Progenitor cell of endocrine pancreas (in vitro differentiated cells): ENCODE results near the gene FOXD2. TPM values are rescaled to one million over a fixed set of nuclear protein-coding genes. Genes with fewer than 3 reads are reported as not detected.

Experiments
- DNase-seq: peaks from one replicate; pipeline ENCODE4 v3.0.0; 2021; ENCODE audit warnings: low spot score; ENCODE audit not compliant: unreplicated experiment
- H3K27ac Mint-ChIP-seq: 2 replicates; pipeline ENCODE4 v1.8.0; 2021; ENCODE audit warnings: mild to moderate bottlenecking, moderate library complexity, mixed read lengths
- H3K27me3 Mint-ChIP-seq: 2 replicates; pipeline ENCODE4 v1.8.0; 2021; ENCODE audit warnings: mixed read lengths
- H3K36me3 Mint-ChIP-seq: 2 replicates; pipeline ENCODE4 v1.8.0; 2022; ENCODE audit warnings: mixed read lengths; ENCODE audit not compliant: insufficient read depth
- H3K4me1 Mint-ChIP-seq: 2 replicates; pipeline ENCODE4 v1.8.0; 2021; ENCODE audit warnings: low read depth, mixed read lengths
- H3K4me3 Mint-ChIP-seq: 2 replicates; pipeline ENCODE4 v1.8.0; 2021; ENCODE audit warnings: low read depth, mild to moderate bottlenecking, moderate library complexity, mixed read lengths
- H3K9me3 Mint-ChIP-seq: 2 replicates; pipeline ENCODE4 v1.8.0; 2021; ENCODE audit warnings: low read depth, mixed read lengths
- CTCF ChIP-seq: fragments of 200-600 bp; sonication (generic); IDR thresholded peaks from one replicate; pipeline ENCODE4 v1.5.0; 2021; ENCODE audit warnings: antibody characterized with exemption, mild to moderate bottlenecking; ENCODE audit not compliant: unreplicated experiment
- total RNA-seq: library from RNA; stranded (reverse); gene quantifications from 2 replicates; pipeline ENCODE4 v1.2.1, GENCODE V29; 2021

The FOXD2 gene
- total RNA-seq, 1 donor from 2014 or later = 0.05 TPM

- no peak overlapping the region for H3K27ac Mint-ChIP-seq
- H3K4me3 Mint-ChIP-seq = no peak overlapping the region
- H3K36me3 Mint-ChIP-seq = no peaks in the 10 kb centered on the region
- TF ChIP-seq CTCF = no peak
- DNase-seq = no peak
- H3K9me3 Mint-ChIP-seq = no peaks in the 10 kb centered on the region
- H3K4me1 Mint-ChIP-seq = no peaks in the 10 kb centered on the region
- peaks cover 79% of the 10 kb centered on the region for H3K27me3 Mint-ChIP-seq
Measured at GRCh38 chr1:47459253-47459788, 21.5 kb downstream of the FOXD2 start.

DNA sequence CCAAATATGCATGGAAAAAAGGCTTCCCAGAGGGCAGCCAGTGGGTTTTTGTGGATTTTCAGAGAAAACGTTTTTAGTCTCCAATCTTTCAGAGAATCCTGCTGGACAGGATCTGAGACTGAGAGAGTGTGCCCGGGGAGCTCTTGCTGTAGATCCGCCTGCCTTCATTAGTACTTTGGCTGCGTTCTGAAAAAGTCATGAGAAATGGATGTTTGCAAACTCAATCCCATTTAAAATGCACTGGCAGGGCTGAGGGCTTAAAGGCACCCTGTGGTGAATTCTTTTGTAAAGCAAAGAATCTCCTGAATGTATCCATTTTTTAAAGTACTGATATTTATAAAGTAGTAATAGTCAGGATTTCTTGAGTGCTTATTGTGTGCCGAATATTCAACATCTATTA lies 22.2 kb downstream of the FOXD2 start:
- H3K4me1 Mint-ChIP-seq = no peaks in the 10 kb centered on the region
- H3K4me3 Mint-ChIP-seq = no peak overlapping the region
- peaks cover 75% of the 10 kb centered on the region for H3K27me3 Mint-ChIP-seq
- DNase-seq = no peak
- no peak for TF ChIP-seq CTCF
- no peak overlapping the region for H3K27ac Mint-ChIP-seq
- no peaks in the 10 kb centered on the region for H3K36me3 Mint-ChIP-seq
- H3K9me3 Mint-ChIP-seq = no peaks in the 10 kb centered on the region

DNA sequence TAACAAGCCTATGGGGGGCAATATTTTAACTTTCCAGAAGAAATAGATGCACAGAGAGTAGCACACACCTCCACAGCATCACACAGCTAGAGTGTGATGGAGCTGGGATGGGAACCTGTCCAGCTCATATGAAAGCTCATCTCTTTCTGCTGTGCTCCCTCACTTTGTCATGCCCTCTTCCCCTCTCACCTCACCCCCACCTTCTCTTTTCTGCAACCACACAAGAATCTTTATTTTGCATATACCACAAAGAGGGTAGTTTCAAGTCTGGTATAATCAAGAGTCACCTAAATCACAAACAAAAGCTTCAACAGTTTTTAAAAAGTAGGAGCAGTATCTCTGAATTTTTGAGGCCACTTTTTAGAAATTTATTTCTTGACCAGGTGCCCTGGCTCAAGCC lies 22.6 kb downstream of the FOXD2 start:
- peaks cover 71% of the 10 kb centered on the region for H3K27me3 Mint-ChIP-seq
- no peak for TF ChIP-seq CTCF
- H3K9me3 Mint-ChIP-seq = no peaks in the 10 kb centered on the region
- DNase-seq = no peak
- H3K4me3 Mint-ChIP-seq = no peak overlapping the region
- no peak overlapping the region for H3K27ac Mint-ChIP-seq
- no peaks in the 10 kb centered on the region for H3K4me1 Mint-ChIP-seq
- H3K36me3 Mint-ChIP-seq = no peaks in the 10 kb centered on the region

DNA sequence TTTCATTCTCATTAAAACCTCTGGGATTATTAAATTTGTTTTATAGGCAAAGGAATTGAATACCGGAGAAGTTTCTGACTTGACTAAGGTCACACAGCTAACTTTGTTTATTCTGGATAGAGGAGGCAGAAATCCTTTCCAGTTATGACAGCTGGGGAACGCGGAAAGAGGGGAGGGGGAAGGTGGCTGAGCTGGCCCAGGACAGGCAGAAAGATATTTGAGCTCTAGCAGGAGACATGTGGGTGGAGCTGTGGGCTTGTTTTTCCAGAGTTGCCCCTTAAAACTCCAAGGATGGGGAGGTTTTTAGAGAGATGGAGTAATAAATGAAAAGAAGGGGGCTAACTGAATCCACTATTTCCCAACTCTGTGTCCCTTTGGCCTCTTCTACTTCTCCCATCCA lies 27.8 kb downstream of the FOXD2 start:
- H3K36me3 Mint-ChIP-seq = no peaks in the 10 kb centered on the region
- no peak overlapping the region for H3K27ac Mint-ChIP-seq
- no peaks in the 10 kb centered on the region for H3K9me3 Mint-ChIP-seq
- H3K4me1 Mint-ChIP-seq = no peaks in the 10 kb centered on the region
- no peak overlapping the region for H3K4me3 Mint-ChIP-seq
- no peak for TF ChIP-seq CTCF
- no peak for DNase-seq
- peaks cover 48% of the 10 kb centered on the region for H3K27me3 Mint-ChIP-seq

- peaks cover 22% of the 10 kb centered on the region for H3K27me3 Mint-ChIP-seq
- H3K27ac Mint-ChIP-seq = no peak overlapping the region
- DNase-seq = no peak
- TF ChIP-seq CTCF = no peak
- H3K9me3 Mint-ChIP-seq = no peaks in the 10 kb centered on the region
- H3K4me3 Mint-ChIP-seq = no peak overlapping the region
- H3K36me3 Mint-ChIP-seq = no peaks in the 10 kb centered on the region
- H3K4me1 Mint-ChIP-seq = peaks cover 9% of the 10 kb centered on the region
Measured at GRCh38 chr1:47468709-47469389, 31.0 kb downstream of the FOXD2 start.
